A673 (cell line): Measurements from ENCODE around the gene YOD1. TPM values are rescaled to one million over a fixed set of nuclear protein-coding genes. Genes with fewer than 3 reads are reported as not detected.

ENCODE experiments used
- BruUV-seq: library from RNA; stranded (reverse); fragments of 400-500 nt; replicated peaks from 2 replicates; lab custom pipeline; 2021; lab: Mats Ljungman, UMichigan
- CTCF ChIA-PET: fragments of 300-600 bp; sonication (Branson Sonifier 250); formaldehyde crosslinking; loops from one replicate; lab custom pipeline; 2022; ENCODE audit warnings: antibody characterized with exemption; lab: Charles Lee
- POLR2A ChIA-PET: fragments of 300-600 bp; sonication (Branson Sonifier 250); formaldehyde crosslinking; loops from one replicate; lab custom pipeline; 2022; ENCODE audit warnings: antibody characterized with exemption; ENCODE audit not compliant: low non-redundant PET; lab: Charles Lee
- DNase-seq: peaks from one replicate; pipeline ENCODE4 v3.0.0-alpha.2; 2015; ENCODE audit warnings: low spot score
- H3K27ac ChIP-seq: fragments of 200-600 bp; sonication (generic); 2 replicates; pipeline ENCODE4 v1.5.1; 2016; ENCODE audit warnings: mixed run types, low read depth, mild to moderate bottlenecking, mixed read lengths, antibody characterized with exemption, low read length; ENCODE audit not compliant: poor library complexity, severe bottlenecking
- H3K27me3 ChIP-seq: fragments of 200-600 bp; sonication (generic); replicated peaks from 2 replicates; pipeline ENCODE4 v1.6.1; 2017; ENCODE audit warnings: mixed run types, low read depth, mild to moderate bottlenecking, mixed read lengths, antibody characterized with exemption, low read length; ENCODE audit not compliant: insufficient read depth, poor library complexity
- H3K36me3 ChIP-seq: fragments of 200-600 bp; sonication (generic); 2 replicates; pipeline ENCODE4 v1.6.1; 2016; ENCODE audit warnings: mixed run types, mild to moderate bottlenecking, mixed read lengths, antibody characterized with exemption, low read length; ENCODE audit not compliant: insufficient read depth, poor library complexity, severe bottlenecking
- H3K4me1 ChIP-seq: fragments of 200-600 bp; sonication (generic); 2 replicates; pipeline ENCODE4 v1.6.1; 2017; ENCODE audit warnings: mixed run types, mild to moderate bottlenecking, mixed read lengths, antibody characterized with exemption, low read length; ENCODE audit not compliant: insufficient read depth, poor library complexity, severe bottlenecking
- H3K4me3 ChIP-seq: fragments of 200-600 bp; sonication (generic); 2 replicates; pipeline ENCODE4 v1.5.1; 2016; ENCODE audit warnings: low read depth, mixed run types, mild to moderate bottlenecking, mixed read lengths, low read length; ENCODE audit not compliant: poor library complexity, severe bottlenecking
- H3K9me3 ChIP-seq: fragments of 200-600 bp; sonication (generic); 2 replicates; pipeline ENCODE4 v1.6.1; 2016; ENCODE audit warnings: mixed run types, low read depth, mild to moderate bottlenecking, mixed read lengths, antibody characterized with exemption, low read length; ENCODE audit not compliant: poor library complexity, severe bottlenecking
- CTCF ChIP-seq: fragments of 300-800, 200-600 bp; sonication (generic); conservative IDR thresholded peaks from 2 replicates; pipeline ENCODE4 v1.5.1; 2017; ENCODE audit warnings: low read depth, mild to moderate bottlenecking, antibody characterized with exemption, low read length, moderate library complexity, mixed read lengths
- EZH2 ChIP-seq: fragments of 200-600 bp; sonication (generic); IDR thresholded peaks from 2 replicates; pipeline ENCODE4 v1.6.1; 2017; ENCODE audit warnings: borderline replicate concordance, low read depth, mild to moderate bottlenecking, mixed read lengths, antibody characterized with exemption, low read length; ENCODE audit not compliant: poor library complexity, severe bottlenecking
- intact Hi-C: fragments of 100-400 bp; cut with micrococcal nuclease; formaldehyde crosslinking; loops from one replicate; pipeline ENCODE4 v1.10.0; 2022; ENCODE audit not compliant: unreplicated experiment
- total RNA-seq: library from RNA; stranded (reverse); gene quantifications from 2 replicates; pipeline ENCODE4 v1.2.3, GENCODE V29; 2021

The YOD1 gene
- total RNA-seq, 1 experiment from 2014 or later = 12.6 TPM

- intact Hi-C loops = no loop called here
- Histone ChIP-seq H3K27ac (no peak overlapping the region), H3K27me3 (no peaks in the 10 kb centered on the region), H3K9me3 (no peaks in the 10 kb centered on the region), H3K4me3 (no peak overlapping the region), H3K36me3 (no peaks in the 10 kb centered on the region), H3K4me1 (no peaks in the 10 kb centered on the region)
- BruUV-seq = no TSS peak
- POLR2A ChIA-PET = no interaction called here
- no peak for DNase-seq
- TF ChIP-seq EZH2 (no peak), CTCF (no peak)
- CTCF ChIA-PET = no interaction called here
These were observed 29.7 kb downstream of the YOD1 start for GRCh38 chr1:207021139-207021861.

- ChIA-PET CTCF (no interaction called here), POLR2A (no interaction called here)
- no TSS peak for BruUV-seq
- no peak for DNase-seq
- no peaks in the 10 kb centered on the region for H3K36me3 ChIP-seq
- H3K4me3 ChIP-seq = no peak overlapping the region
- intact Hi-C loops = no loop called here
- H3K9me3 ChIP-seq = no peaks in the 10 kb centered on the region
- H3K27me3 ChIP-seq = no peaks in the 10 kb centered on the region
- no peak for TF ChIP-seq CTCF
- TF ChIP-seq EZH2 = no peak
- H3K27ac ChIP-seq = no peak overlapping the region
- H3K4me1 ChIP-seq = no peaks in the 10 kb centered on the region
These were observed 30.3 kb downstream of the YOD1 start for GRCh38 chr1:207020709-207021107.

- ChIA-PET POLR2A (no interaction called here), CTCF (no interaction called here)
- Histone ChIP-seq H3K27me3 (no peaks in the 10 kb centered on the region), H3K9me3 (no peaks in the 10 kb centered on the region), H3K4me3 (no peak overlapping the region), H3K4me1 (no peaks in the 10 kb centered on the region), H3K27ac (no peak overlapping the region), H3K36me3 (no peaks in the 10 kb centered on the region)
- no peak for DNase-seq
- intact Hi-C loops = no loop called here
- no TSS peak for BruUV-seq
- TF ChIP-seq CTCF (no peak), EZH2 (no peak)
These were observed 30.8 kb downstream of the YOD1 start for GRCh38 chr1:207020065-207020708.
